Cardiac septum (tissue), 1 donor: ENCODE data around the gene ABLIM2. TPM values are rescaled to one million over a fixed set of nuclear protein-coding genes. Genes with fewer than 3 reads are reported as not detected.

Experiments
- DNase-seq: peaks from one replicate; pipeline ENCODE4 v3.0.0-alpha.2; 2020; ENCODE audit warnings: low spot score
- intact Hi-C: fragments of 100-400 bp; cut with DNase I; formaldehyde crosslinking; loops from one replicate; pipeline ENCODE4 v1.14.0; 2022
- total RNA-seq: library from RNA; stranded (reverse); fragmentation: NEBNext Ultra II Directional; extraction: Animal tissue kit (Norgen Biotek cat#: 25700); gene quantifications from one replicate; pipeline ENCODE4 v1.2.1, GENCODE V29; 2021
- donor health status: DM: no; HTN: no; CAD: no.

The ABLIM2 gene
- total RNA-seq, 1 donor from 2014 or later = 22.6 TPM

DNA sequence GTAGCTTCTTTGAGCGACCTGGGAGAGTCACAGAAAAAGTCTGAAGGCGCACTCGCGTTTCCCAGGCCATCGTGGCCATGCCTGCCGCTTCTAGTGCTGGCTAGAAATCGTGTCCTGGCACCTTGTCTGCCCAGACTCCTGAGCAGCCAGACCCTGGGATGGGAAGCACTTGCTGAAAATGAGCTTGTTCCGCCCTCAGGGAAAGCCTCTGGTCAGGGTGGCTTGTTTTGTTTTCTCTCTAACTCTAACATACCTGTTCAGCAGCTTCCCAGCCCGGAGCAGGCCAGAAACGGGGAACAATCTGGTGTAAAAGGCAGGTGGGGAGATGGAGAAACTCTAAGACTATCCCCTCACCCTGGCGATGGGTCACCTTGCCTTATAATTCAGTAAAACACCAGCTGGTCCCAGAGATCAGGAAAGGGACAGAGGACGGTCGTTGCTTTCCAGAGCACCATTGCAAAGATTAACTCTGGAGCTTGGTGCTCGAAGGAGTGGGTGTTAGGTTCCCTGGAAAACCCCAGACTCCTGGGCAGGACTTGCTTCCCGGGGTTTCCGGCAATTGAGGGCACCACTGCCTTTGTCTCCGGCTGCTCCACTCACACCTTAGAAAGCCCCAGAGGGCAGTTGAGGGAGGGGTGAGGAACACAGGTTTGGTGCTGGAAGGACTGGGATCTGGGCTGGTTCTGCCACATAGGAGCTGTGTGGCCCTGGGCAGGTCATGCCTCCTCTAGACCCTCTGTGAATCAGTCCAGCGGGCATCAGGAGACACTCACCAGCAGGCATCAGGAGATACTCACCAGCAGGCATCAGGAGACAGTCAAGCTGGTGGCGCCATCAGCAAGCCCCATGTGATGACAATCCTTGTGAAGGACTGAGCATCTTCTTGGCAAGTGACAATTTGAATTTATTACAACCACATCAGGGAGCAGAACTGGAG is 36.0 kb upstream of the ABLIM2 start:
- no peak for DNase-seq
- intact Hi-C loops = no loop called here

DNA sequence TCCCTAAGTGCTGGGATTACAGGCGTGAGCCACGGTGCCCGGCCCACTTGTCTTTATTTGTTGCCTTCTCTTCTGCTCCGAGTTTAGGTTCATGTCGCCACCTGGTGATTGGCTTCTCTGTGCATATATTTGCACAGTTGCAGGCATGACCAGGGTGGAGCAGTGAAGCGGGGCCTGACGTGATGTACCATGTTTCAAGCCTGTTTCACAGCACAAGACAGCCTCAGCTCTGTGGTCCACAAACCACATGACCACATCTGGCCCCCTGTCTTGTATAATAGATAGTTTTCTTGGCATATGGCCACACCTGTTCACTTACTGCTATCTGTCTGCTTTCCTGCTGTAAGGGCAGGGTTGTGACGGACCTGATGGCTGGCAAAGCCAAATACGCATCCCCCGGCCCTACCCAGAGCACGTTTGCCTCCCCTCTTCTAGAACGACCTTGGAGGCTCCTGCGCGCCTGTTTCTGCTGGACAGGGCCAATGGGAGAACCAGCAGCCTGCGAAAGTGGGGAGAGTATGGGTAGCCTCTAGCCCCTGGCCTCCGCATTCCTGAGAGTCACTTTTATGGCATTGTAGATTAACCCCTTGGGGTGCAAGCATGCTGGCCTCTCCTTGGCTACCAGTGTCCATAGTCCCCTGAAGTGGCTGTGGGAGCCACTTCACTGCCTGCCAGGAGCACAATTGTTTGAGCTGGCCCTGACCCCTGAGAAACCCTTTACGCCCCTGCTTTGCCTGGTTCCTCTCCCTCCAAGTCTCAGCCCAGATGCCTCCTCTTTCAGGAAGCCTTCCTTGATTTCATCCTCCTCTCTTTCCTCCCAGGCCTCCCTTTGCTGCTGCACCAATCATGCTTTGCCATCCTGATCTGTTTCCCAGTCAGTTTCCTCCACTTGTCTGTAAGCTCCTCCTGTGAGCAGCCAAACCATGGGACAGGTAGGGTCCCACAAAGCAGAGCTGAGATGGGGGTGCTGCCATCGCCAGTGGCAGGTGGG is 34.4 kb upstream of the ABLIM2 start:
- DNase-seq = no peak
- intact Hi-C loops = loop anchor here (2.0 kb wide), 1 partner anchor 16 kb away; no protein-coding TSS in a partner anchor

DNA sequence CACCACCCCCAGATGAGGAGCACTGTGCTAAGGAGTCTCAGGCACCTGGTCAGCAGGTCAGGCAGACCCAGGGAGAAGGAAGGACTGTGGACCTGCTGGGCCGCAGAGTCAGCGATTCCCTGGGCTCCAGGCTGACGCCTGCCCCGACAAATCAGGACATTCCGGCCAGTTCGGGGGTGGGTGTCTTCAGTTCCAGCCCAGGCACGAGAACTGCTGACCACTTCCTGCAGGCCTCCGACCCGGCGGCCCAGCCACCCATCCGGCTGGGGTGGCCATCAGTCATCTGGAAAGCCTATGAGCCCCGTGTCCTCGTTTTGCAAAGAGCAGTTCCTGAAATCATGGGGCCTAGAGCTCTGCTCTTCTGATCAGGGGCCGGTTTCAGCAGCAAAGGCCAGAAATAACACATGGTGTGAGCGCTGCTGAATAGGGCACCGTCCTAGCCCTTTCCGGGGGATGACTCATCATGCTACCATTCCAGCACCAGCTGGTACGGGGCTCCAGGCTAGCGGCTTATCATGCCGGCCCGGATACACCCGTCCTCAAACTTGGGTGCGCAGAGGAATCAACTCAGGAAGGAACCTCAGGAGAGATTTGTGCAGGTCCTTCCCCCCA is 32.6 kb upstream of the ABLIM2 start:
- peak; percentile 91 for DNase-seq
- intact Hi-C loops = loop anchor here (1.0 kb wide), 1 partner anchor 8 kb away; no protein-coding TSS in a partner anchor

DNA sequence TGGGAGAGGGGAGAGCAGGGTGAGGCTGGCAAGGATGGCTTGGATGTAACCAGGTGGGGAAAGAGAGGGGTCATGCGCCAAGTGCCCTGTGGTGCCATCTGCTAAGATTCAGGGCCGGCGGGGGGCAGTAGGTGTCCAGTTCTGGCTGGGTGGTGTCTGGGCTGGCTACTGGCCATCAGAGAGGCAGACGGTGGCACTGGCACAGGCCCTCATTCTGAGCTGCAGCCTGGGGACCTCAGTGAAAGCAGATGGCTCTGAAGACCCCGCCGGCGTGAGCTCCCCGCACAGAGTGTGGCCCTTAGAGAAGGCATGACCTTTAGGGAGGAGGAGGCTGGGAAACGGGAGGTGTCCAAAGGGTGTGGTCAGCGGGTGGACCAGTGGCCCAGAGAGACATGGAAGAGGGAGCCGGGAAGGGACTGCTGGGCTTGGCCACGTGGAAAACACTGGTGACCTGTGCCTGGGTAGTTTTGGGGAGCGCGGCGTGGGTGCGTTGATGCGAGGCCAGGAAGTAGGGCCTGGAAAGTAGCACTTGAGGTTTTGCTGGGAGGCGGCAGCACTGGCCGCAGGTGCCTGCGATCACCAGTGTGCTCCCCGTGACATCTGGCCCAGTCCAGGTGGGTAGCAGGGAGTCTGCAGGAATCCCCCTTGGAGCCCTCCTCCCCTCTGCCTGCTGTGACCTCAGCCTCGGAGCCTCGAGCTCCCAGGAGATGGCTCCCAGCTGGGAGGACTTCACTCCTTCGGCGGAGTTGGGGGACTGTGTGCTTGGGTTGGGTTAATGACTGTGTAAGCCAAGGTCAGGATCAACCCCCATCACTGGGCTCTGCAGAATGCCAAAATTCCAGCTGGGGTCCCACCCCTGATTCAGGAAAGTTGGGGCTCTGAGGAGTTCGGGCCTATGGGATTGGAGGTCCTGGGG is 31.2 kb upstream of the ABLIM2 start:
- DNase-seq = no peak
- intact Hi-C loops = loop anchor here (2.0 to 10.0 kb wide), 2 partner anchors 47 to 385 kb away; no protein-coding TSS in a partner anchor

DNA sequence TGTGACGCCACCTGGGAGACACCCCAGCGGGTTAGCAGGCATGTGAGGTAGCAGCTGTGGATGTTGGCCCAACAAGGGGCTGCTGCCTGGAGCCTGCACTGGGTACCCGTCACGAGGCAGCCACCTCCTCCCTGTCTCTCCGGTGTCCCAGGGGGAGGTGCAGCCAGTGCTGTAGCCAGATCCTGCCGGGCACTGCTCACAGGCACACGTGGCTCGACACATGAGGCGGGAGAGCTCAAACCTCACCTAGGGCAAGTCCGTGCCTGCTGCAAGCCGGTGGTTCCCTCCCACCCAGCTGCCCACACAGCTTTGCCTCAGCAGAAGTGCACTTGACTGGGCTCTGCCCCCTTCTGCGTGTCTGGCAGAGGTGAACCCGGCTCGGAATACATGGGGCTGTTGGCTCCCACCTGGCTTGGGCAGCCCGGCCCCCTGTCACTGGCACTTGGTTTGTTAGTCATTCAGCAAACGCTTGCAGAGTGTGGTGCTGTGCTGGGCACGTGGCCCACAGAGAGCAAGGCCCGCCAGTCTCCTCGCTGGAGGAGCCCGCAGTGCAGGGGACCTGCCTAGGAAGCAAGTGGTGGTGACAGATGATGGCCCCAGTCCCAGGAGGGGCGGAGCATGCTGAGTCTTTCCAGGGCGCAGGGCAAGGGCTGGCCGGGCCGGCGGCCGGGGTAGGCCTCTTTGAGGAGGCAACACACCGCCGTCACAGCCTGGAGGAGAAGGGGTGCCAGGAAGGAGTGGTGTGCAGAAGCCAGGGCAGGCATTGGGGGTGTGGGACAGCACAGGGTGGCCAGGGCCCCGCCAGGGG is 30.3 kb upstream of the ABLIM2 start:
- peak; percentile 92 for DNase-seq
- intact Hi-C loops = loop anchor here (2.0 to 10.0 kb wide), 2 partner anchors 46 to 384 kb away; no protein-coding TSS in a partner anchor

DNA sequence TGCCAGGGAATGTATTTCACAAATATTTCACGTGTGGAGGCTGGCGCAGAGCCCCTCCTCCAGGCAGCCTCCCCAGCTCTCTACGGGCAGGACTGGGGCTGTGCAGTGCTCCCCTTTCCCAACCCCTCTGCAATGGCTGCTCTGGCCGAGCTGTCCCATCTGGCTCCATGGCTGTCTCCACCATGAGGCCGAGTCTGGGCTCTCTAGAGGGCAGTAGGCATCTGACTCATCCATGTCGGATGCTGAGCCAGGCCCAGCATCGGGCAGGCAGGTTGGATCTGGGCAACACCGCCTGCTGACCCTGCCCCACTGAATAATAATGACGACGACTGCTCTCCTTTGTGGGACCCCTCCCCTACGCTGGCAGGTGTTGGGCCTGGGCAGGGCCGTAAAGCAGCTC is 29.5 kb upstream of the ABLIM2 start:
- intact Hi-C loops = loop anchor here (2.0 to 10.0 kb wide), 2 partner anchors 45 to 383 kb away; no protein-coding TSS in a partner anchor
- no peak for DNase-seq

DNA sequence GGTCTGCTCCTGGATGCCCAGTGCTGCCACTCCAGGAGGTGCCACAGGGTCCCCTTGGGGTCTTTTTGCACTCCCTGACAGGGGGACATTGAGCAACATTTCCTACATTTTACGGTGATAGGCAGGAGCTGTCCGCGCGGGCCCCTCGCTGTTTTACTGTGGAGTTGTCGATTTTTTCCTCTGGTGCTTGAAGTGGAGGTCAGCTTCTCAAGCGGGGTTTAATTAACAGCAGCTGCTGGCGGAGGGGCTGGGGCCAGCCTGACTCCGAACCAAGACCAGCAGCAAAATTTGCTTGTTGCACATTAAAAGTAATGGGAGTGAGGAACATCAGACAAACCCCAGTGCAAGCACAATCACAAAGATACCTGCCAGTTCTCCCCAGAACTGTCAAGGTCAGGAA is 27.3 kb upstream of the ABLIM2 start:
- intact Hi-C loops = loop anchor here (10.0 kb wide), 1 partner anchor 381 kb away; no protein-coding TSS in a partner anchor
- DNase-seq = no peak

DNA sequence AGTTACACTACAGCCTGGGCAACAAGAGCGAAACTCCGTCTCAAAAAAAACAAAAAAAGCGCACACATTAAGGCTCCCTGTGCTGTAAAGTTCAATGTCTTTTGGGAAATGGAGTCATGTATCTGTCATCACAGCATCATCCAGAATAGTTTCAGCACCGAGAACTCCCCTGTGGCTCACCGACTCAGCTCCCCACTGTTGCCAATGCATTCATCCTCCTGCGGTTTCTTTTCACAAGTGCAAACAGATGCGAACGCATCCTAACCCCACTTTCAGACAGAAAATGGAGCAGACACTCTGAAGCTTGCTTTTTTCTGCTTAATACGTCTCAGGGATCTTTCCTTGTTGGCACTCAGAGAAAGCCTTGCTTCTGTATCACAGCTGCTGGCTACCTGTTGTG is 26.7 kb upstream of the ABLIM2 start:
- no peak for DNase-seq
- intact Hi-C loops = loop anchor here (10.0 kb wide), 1 partner anchor 380 kb away; no protein-coding TSS in a partner anchor

DNA sequence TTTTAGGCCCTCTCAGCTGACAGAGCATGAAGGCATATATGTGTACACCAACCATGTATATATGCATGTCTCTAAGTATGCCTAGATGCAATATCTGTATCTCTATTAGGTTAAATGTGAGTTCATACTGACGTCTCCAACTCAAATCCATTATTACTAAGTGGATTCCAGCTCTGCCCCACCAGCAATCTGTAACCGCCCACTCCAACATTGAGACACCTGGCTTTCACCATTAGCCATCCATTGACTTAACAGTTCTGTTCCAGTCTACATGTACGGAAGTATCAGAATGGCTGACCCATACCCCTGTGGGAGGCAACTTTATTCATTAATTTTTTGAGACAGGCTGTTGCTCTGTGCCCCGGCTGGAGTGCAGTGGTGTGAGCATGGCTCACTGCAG is 25.4 kb upstream of the ABLIM2 start:
- intact Hi-C loops = loop anchor here (5.0 to 10.0 kb wide), 2 partner anchors 218 to 379 kb away; no protein-coding TSS in a partner anchor
- DNase-seq = no peak

DNA sequence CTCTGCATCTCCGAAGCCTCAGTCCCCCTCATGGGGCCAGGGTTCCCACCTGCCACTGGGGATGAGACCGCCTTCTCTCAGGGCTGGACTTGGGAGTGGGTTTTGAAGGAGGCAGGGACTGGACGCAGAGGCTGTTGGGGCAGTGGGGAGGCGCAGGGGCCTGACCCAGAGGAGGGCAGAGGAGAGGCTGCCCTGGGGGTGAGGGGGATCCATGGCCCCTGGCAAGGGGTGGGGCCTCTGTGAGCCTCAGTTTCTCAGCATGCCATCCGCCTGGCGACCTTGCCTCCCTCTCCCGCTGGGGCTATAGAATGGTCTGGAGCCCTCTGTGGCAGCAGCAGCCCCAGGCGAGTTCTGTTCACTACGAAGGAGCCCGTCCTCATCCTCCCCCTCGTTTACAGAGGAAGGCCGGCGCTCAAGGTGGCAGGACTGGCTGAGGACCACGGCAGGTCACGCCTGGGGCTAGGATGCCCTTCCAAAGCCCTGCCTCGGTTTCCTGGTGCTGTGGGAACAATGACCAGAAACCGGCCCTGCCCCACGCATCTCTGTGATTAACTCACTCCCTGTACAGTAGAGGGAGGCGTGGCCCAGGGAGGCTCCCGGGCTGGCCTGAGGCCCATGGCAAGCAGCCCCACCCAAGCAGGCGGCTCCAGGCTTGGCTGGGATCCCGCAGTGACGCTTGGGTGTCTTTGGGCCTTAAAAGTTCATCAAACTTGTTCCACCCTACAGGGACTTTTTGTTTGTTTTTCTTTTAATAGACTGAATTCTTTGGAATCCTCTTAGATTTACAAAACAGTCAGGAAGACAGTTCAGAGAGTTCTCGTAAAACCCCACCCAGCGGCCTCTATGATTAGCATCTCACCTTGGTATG is 24.5 kb upstream of the ABLIM2 start:
- peak; percentile 93 for DNase-seq
- intact Hi-C loops = loop anchor here (1.0 to 10.0 kb wide), 3 partner anchors 8 to 378 kb away; no protein-coding TSS in a partner anchor

DNA sequence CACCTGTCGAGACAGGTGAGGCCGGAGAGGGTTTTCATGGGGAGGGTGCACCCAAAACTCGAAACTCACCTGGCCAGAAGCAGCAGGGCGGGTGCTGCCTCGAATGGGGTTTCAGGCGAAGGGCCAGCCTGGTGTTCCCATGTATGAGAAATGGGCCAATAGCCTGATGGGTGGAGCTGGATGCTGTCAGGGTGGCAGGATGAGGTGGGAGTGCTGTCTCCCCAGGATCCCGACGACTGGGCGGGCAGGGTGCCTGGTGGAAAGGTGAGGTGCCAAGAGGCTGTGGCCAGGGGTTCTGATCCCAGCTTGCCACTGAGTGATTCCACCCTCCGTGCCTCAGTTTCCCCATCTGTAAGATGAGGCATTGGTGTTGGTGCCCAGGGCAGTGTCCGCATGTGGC is 23.7 kb upstream of the ABLIM2 start:
- intact Hi-C loops = loop anchor here (5.0 to 10.0 kb wide), 2 partner anchors 220 to 377 kb away; no protein-coding TSS in a partner anchor
- no peak for DNase-seq

DNA sequence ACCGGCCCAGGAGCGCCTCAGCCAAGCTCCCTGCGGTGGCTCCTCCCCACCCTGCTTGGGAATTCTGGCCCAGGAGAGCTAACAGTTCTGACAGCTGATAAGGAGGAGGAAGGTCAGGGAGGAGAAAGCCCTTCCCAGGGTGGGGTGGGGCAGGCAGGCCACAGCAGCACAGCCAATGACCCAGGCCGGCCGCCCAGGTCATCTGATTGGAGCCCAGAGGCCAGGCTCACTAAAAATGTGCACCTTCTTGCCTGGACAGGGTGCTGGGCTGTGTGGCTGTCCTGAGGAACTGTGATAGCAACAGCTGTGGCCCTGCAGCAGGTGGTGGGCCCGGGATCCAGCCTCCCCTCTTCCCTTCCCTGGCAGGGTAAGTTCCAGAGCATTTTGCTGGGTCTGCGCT is 23.2 kb upstream of the ABLIM2 start:
- intact Hi-C loops = loop anchor here (5.0 to 10.0 kb wide), 2 partner anchors 220 to 377 kb away; no protein-coding TSS in a partner anchor
- no peak for DNase-seq

DNA sequence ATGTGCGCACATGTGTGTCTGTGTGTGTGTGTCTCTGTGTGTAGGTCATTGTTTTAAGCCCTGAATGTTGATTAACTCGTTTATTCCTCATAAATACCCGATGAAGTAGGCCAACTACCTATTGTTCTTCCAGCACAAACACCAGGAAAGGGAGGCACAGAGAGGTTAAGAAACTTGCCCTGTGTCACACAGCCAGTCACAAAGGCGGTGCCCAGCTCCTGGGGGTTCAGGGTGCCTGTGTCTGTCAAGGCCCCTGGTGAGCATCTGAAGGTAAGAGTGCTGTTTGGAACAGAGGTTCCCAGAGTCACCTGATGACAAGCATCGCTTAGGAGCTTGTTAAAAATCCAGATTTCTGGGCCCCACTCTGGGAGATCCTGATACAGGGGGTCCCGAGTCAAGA is 22.5 kb upstream of the ABLIM2 start:
- intact Hi-C loops = loop anchor here (5.0 to 10.0 kb wide), 2 partner anchors 221 to 376 kb away; no protein-coding TSS in a partner anchor
- DNase-seq = no peak

DNA sequence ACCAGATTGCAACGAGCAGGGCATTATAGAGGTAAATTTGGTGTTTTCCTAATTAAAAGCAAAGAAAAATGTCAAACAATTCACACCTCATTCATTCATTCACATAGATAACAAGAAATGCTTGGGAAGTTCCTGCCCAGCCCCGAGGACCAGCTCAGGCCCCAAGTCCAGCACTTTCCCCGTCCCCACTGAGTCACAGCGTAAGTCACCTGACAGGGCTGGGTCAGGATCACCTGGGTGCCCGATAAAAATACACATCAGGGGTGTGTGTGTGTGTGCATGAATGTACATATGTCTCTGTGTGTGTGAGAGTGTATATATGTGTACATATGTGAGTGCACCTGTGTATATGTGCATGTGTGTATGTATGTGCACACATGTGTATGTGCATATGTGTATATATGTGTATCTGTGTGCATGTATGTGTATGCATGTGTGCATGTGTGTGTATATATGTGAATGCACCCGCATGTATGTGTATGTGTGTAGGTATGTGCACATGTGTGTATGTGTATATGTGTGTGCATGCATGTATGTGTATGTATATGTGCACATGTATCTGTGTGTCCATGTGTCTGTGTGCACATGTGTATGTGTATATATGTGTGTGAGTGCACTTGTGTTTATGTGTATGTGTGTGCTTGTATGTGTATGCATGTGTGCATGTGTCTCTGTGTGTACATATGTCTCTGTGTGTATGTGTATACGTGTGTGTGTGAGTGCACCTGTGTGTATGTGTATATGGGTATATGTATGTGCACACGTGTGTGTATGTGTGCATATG is 21.9 kb upstream of the ABLIM2 start:
- no peak for DNase-seq
- intact Hi-C loops = loop anchor here (5.0 to 10.0 kb wide), 2 partner anchors 222 to 376 kb away; no protein-coding TSS in a partner anchor

DNA sequence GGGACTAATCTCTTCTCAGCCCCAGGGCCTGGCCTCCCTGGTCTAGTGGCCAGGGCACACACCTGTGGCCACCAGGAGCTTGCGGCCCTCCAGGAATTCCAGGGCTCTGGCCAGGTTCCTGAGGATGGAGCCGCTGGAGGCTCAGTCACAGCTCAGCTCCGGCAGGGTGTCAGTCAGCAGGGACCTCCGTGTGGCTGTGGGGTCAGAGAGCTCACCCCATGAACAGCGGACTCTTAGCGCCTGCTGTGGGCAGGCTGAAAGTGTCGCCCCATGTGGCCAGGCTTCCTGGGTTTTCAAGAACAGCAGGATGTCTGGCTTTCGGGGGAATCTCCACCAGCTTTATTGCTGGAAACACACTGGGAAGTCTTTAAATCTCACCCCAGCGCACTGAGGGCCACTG is 21.2 kb upstream of the ABLIM2 start:
- intact Hi-C loops = loop anchor here (5.0 to 10.0 kb wide), 3 partner anchors 63 to 375 kb away; no protein-coding TSS in a partner anchor

More for the DNA sequence above, 21.2 kb upstream of the ABLIM2 start:
- no peak for DNase-seq
